CD14-positive monocyte (primary cell): ENCODE measurements around the gene AMOTL2. TPM values are rescaled to one million over a fixed set of nuclear protein-coding genes. Genes with fewer than 3 reads are reported as not detected.

ENCODE experiments used
- DNase-seq, 3 donors: peaks; one replicate each; pipeline ENCODE4 v3.0.0-alpha.2; 2011 to 2022
- H2AFZ ChIP-seq: 2 replicates; pipeline ENCODE4 v1.6.0; 2012; ENCODE audit warnings: mild to moderate bottlenecking, low read depth, low read length, inconsistent platforms; ENCODE audit not compliant: insufficient read depth, poor library complexity, severe bottlenecking
- H3K27ac ChIP-seq, 2 donors: 1 replicate in 1 of 2; 2 replicates in 1 of 2; pipeline ENCODE4 v1.5.1; 2012 to 2013; ENCODE audit warnings: low read length in 2 of 2, control low read depth in 1 of 2, inconsistent platforms in 1 of 2, low read depth in 1 of 2, mild to moderate bottlenecking in 1 of 2
- H3K27me3 ChIP-seq, 2 donors: one replicate each; pipeline versions ENCODE4 v1.6.0 to v1.6.1; 2011 to 2013; ENCODE audit warnings: low read length in 2 of 2; ENCODE audit not compliant: control insufficient read depth in 2 of 2, insufficient read depth in 2 of 2
- H3K36me3 ChIP-seq, 2 donors: replicated peaks in 1 of 2; 1 replicate in 1 of 2; 2 replicates in 1 of 2; pipeline versions ENCODE4 v1.5.1 to v1.6.1; 2012 to 2013; ENCODE audit warnings: low read length in 2 of 2, control low read depth in 1 of 2, inconsistent platforms in 1 of 2, mild to moderate bottlenecking in 1 of 2; ENCODE audit not compliant: insufficient read depth in 2 of 2, control insufficient read depth in 1 of 2
- H3K4me1 ChIP-seq, 2 donors: 1 replicate in 1 of 2; 2 replicates in 1 of 2; pipeline versions ENCODE4 v1.5.1 to v1.6.1; 2012 to 2013; ENCODE audit warnings: low read length in 2 of 2, control low read depth in 1 of 2, inconsistent platforms in 1 of 2, mild to moderate bottlenecking in 1 of 2, moderate library complexity in 1 of 2; ENCODE audit not compliant: insufficient read depth in 2 of 2, control insufficient read depth in 1 of 2
- H3K4me2 ChIP-seq: replicated peaks from 2 replicates; pipeline ENCODE3; 2012; ENCODE audit warnings: low read length, moderate library complexity, mild to moderate bottlenecking; ENCODE audit not compliant: poor library complexity, severe bottlenecking; ENCODE audit errors: extremely low read depth
- H3K4me3 ChIP-seq, 3 experiments: fragments of 200-600 bp in 1 of 3; sonication (generic) in 1 of 3; replicated peaks in 1 of 3; 1 replicate in 2 of 3; 2 replicates in 1 of 3; pipeline ENCODE4 v1.5.1; 2011 to 2013; ENCODE audit warnings: low read length in 3 of 3, mild to moderate bottlenecking in 3 of 3, control low read depth in 2 of 3, low read depth in 2 of 3, inconsistent platforms in 1 of 3, moderate library complexity in 1 of 3
- H3K79me2 ChIP-seq: 2 replicates; pipeline ENCODE4 v1.6.0; 2012; ENCODE audit warnings: mild to moderate bottlenecking, control low read depth, inconsistent platforms, low read length, moderate library complexity; ENCODE audit not compliant: insufficient read depth
- H3K9ac ChIP-seq: 2 replicates; pipeline ENCODE4 v1.6.0; 2017; ENCODE audit warnings: low read length, mild to moderate bottlenecking; ENCODE audit not compliant: insufficient read depth, poor library complexity, severe bottlenecking
- H3K9me3 ChIP-seq, 2 donors: replicated peaks in 1 of 2; 1 replicate in 1 of 2; 2 replicates in 1 of 2; pipeline versions ENCODE4 v1.5.1 to v1.6.1; 2012 to 2013; ENCODE audit warnings: low read length in 2 of 2, control low read depth in 1 of 2; ENCODE audit not compliant: control insufficient read depth in 1 of 2, insufficient read depth in 1 of 2
- H4K20me1 ChIP-seq: 2 replicates; pipeline ENCODE4 v1.6.0; 2012; ENCODE audit warnings: mild to moderate bottlenecking, low read length, control low read depth, moderate library complexity; ENCODE audit not compliant: insufficient read depth
- H3K27ac Mint-ChIP-seq, 7 donors: one replicate each; pipeline ENCODE4 v1.8.0; 2020; ENCODE audit warnings: mild to moderate bottlenecking in 7 of 7, mixed read lengths in 7 of 7, moderate library complexity in 6 of 7, inconsistent platforms in 2 of 7
- H3K27me3 Mint-ChIP-seq, 3 donors: one replicate each; pipeline ENCODE4 v1.8.0; 2021 to 2022; ENCODE audit warnings: low read depth in 3 of 3, mild to moderate bottlenecking in 3 of 3, mixed read lengths in 3 of 3, moderate library complexity in 3 of 3, inconsistent platforms in 1 of 3
- H3K36me3 Mint-ChIP-seq, 2 donors: one replicate each; pipeline ENCODE4 v1.8.0; 2020; ENCODE audit warnings: mixed read lengths in 2 of 2, inconsistent platforms in 1 of 2, mild to moderate bottlenecking in 1 of 2
- H3K4me1 Mint-ChIP-seq: one replicate; pipeline ENCODE4 v1.8.0; 2020; ENCODE audit warnings: mild to moderate bottlenecking, mixed read lengths
- H3K4me3 Mint-ChIP-seq, 2 donors: one replicate each; pipeline ENCODE4 v1.8.0; 2020; ENCODE audit warnings: mild to moderate bottlenecking in 2 of 2, mixed read lengths in 2 of 2, moderate library complexity in 1 of 2
- H3K9me3 Mint-ChIP-seq, 7 donors: one replicate each; pipeline ENCODE4 v1.8.0; 2020 to 2022; ENCODE audit warnings: mixed read lengths in 7 of 7, mild to moderate bottlenecking in 6 of 7, moderate library complexity in 6 of 7, inconsistent platforms in 2 of 7
- WGBS: methylation state at CpG from one replicate; pipeline ENCODE4 v1.1.5; 2013; ENCODE audit warnings: missing lambda C conversion rate; ENCODE audit not compliant: insufficient coverage; 5-methylcytosine and 5-hydroxymethylcytosine counted together
- intact Hi-C, 2 donors: fragments of 100-400 bp; cut with micrococcal nuclease; formaldehyde crosslinking; loops; one replicate each; pipeline versions ENCODE4 v1.15.0 to v1.15.1; 2023
- polyA plus RNA-seq, 3 donors: library from polyadenylated mRNA; depleted of rRNA in 1 of 3; unstranded in 2 of 3; stranded (reverse) in 1 of 3; fragments of 300-500 nt in 2 of 3; fragments of >200 nt in 1 of 3; fragmentation: Illumina TruSeq in 2 of 3; gene quantifications; 1 replicate in 2 of 3; 2 replicates in 1 of 3; pipeline ENCODE4 v1.2.3, GENCODE V29; 2012 to 2021
- TF ChIP-seq, protein P1 (sequence below): fragments of 200-600 bp; IDR thresholded peaks from one replicate; pipeline ENCODE4 v1.8.0; 2022; ENCODE audit warnings: antibody characterized with exemption, mild to moderate bottlenecking

Gene AMOTL2
- polyA plus RNA-seq, 3 donors = 0.01 TPM; not detected in 2

DNA sequence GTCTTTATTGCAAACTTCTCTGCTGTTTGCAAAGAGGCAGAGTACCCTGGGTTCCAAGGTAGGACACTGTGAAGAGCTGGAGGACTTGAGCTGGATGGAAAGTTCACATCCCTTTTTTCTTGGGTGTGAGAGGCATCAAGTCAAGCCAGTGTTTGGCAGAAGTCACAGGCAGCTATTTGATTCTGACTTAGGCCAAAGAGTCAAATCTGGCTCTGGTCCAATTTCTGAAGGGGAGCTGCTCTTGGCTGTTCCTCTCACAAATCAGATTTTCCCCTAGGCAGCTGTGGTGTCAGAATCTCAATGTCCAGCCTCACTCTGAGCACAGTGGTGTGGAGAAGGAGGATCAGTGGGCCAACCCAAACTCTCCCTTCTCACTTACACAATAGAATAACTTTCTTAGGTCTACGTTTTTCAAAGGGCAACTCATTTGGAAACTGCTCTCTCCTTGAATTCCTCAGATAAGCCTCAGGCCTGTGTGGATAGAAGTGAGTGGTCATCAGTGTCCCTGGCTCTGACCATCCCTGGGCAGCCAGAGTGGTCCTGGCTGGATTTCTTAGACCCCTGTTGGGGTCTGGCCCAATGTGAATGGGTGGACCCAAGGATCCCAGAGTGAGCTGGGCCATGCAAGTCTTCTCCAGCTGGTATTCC lies 18.2 kb upstream of the AMOTL2 start:
- TF ChIP-seq, protein P1, sequence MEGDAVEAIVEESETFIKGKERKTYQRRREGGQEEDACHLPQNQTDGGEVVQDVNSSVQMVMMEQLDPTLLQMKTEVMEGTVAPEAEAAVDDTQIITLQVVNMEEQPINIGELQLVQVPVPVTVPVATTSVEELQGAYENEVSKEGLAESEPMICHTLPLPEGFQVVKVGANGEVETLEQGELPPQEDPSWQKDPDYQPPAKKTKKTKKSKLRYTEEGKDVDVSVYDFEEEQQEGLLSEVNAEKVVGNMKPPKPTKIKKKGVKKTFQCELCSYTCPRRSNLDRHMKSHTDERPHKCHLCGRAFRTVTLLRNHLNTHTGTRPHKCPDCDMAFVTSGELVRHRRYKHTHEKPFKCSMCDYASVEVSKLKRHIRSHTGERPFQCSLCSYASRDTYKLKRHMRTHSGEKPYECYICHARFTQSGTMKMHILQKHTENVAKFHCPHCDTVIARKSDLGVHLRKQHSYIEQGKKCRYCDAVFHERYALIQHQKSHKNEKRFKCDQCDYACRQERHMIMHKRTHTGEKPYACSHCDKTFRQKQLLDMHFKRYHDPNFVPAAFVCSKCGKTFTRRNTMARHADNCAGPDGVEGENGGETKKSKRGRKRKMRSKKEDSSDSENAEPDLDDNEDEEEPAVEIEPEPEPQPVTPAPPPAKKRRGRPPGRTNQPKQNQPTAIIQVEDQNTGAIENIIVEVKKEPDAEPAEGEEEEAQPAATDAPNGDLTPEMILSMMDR = no peak

DNA sequence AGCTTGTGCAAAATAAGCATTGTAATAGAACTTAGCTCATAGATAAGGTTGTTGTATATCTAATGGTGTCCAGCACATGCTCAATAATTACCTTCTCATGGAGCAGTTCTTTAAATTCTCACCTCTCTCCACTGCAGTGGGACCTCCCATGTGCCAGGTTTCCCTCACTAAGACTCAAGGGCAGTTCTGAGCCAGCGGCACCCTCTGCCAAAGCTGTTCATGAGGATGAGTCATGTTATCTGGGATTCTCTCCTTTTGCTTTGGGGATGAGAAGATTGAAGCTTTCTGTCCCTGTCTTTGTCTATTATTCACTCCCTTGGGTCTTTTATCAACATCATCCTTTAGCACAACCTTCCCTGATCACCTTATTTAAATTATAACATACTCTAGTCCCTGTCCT lies 15.6 kb upstream of the AMOTL2 start:
- no CpG with 5 or more reads among the region's 1 CpG for WGBS
- Mint-ChIP-seq H3K4me3 (no peak overlapping the region), H3K9me3 (peaks cover 0 to 9% (median 3%) of the 10 kb centered on the region in 7 donors), H3K27ac (no peak overlapping the region), H3K27me3 (peaks cover 2 to 17% (median 7%) of the 10 kb centered on the region in 3 donors), H3K4me1 (no peaks in the 10 kb centered on the region), H3K36me3 (no peaks in the 10 kb centered on the region)
- Histone ChIP-seq H3K36me3 (no peaks in the 10 kb centered on the region), H3K27me3 (no peaks in the 10 kb centered on the region), H3K79me2 (no peaks in the 10 kb centered on the region), H3K4me2 (no peak overlapping the region), H3K9me3 (peaks cover 0 to 2% of the 10 kb centered on the region in 2 donors), H3K4me1 (no peaks in the 10 kb centered on the region), H4K20me1 (no peaks in the 10 kb centered on the region), H3K27ac (no peak overlapping the region), H2AFZ (no peak overlapping the region), H3K9ac (no peak overlapping the region), H3K4me3 (no peak overlapping the region)
- intact Hi-C loops = no loop called here
- TF ChIP-seq, protein P1 = no peak
- no peak for DNase-seq

More for the DNA sequence above, 18.2 kb upstream of the AMOTL2 start:
- no peak overlapping the region for H3K4me2 ChIP-seq
- no peak overlapping the region for H3K27ac Mint-ChIP-seq
- H3K27ac ChIP-seq = no peak overlapping the region
- H3K9me3 ChIP-seq = peaks cover 0 to 2% of the 10 kb centered on the region in 2 donors
- H3K27me3 ChIP-seq = no peaks in the 10 kb centered on the region
- WGBS = 33% methylated on average over 1 of the region's 1 CpG
- no peaks in the 10 kb centered on the region for H3K36me3 Mint-ChIP-seq
- H3K9ac ChIP-seq = no peak overlapping the region
- no peaks in the 10 kb centered on the region for H4K20me1 ChIP-seq
- H3K79me2 ChIP-seq = no peaks in the 10 kb centered on the region
- no peaks in the 10 kb centered on the region for H3K4me1 Mint-ChIP-seq
- no peak for DNase-seq
- peaks cover 0 to 10% (median 5%) of the 10 kb centered on the region in 7 donors for H3K9me3 Mint-ChIP-seq
- intact Hi-C loops = no loop called here
- no peak overlapping the region for H2AFZ ChIP-seq
- peaks cover 2 to 22% (median 11%) of the 10 kb centered on the region in 3 donors for H3K27me3 Mint-ChIP-seq
- H3K36me3 ChIP-seq = no peaks in the 10 kb centered on the region
- no peak overlapping the region for H3K4me3 ChIP-seq
- H3K4me1 ChIP-seq = no peaks in the 10 kb centered on the region
- H3K4me3 Mint-ChIP-seq = no peak overlapping the region
